Lower leg skin (tissue), 4 donors: Measurements from ENCODE around the gene DHX57. TPM values are rescaled to one million over a fixed set of nuclear protein-coding genes. Genes with fewer than 3 reads are reported as not detected.

Experiments used
- DNase-seq, 2 donors: peaks; one replicate each; pipeline ENCODE4 v3.0.0-alpha.2; 2019; ENCODE audit warnings: low spot score in 2 of 2
- H3K4me3 ChIP-seq: fragments of 200-600 bp; sonication (generic); 2 replicates; pipeline ENCODE4 v1.5.1; 2017; ENCODE audit warnings: mild to moderate bottlenecking, low read depth; ENCODE audit not compliant: poor library complexity, severe bottlenecking
- CTCF ChIP-seq, 3 donors: fragments of 450-650 bp; IDR thresholded peaks; one replicate each; pipeline ENCODE4 v1.5.1; 2016; ENCODE audit warnings: antibody characterized with exemption in 3 of 3, mild to moderate bottlenecking in 3 of 3, moderate library complexity in 2 of 3
- POLR2A ChIP-seq, 2 donors: fragments of 450-650 bp; IDR thresholded peaks; one replicate each; pipeline ENCODE4 v1.6.1; 2016 to 2017; ENCODE audit warnings: antibody characterized with exemption in 2 of 2, mild to moderate bottlenecking in 1 of 2, moderate library complexity in 1 of 2
- WGBS, 2 donors: methylation state at CpG; one replicate each; pipeline ENCODE4 v1.1.5; 2018; 5-methylcytosine and 5-hydroxymethylcytosine counted together
- intact Hi-C: fragments of 100-400 bp; cut with DNase I; formaldehyde crosslinking; loops from one replicate; pipeline ENCODE4 v1.15.0; 2023; ENCODE audit warnings: low total_unique reads
- total RNA-seq, 4 donors: library from RNA; depleted of rRNA; stranded (reverse); fragments of >200 nt; gene quantifications; one replicate each; pipeline ENCODE4 v1.1.0, GENCODE V29; 2016

Gene DHX57
- total RNA-seq, 4 donors from 2014 or later, result 6.8 to 19.9 (median 15.8) TPM

- H3K4me3 ChIP-seq, result no peak overlapping the region
- intact Hi-C loops, result no loop called here
- no peak for DNase-seq
- 94 to 98% methylated on average over 1 of the region's 1 CpG for WGBS, 2 donors
- TF ChIP-seq CTCF (IDR thresholded peaks at IDR 0.05) (no peak), POLR2A (IDR thresholded peaks at IDR 0.05) (no peak)
Measured at GRCh38 chr2:38909872-38910271, 34.1 kb upstream of the DHX57 start.

GRCh38 chr2:38907743-38908562 lies 32.2 kb upstream of the DHX57 start:
- 72 to 84% methylated on average over 2 of the region's 2 CpGs for WGBS, 2 donors
- DNase-seq, result no peak
- intact Hi-C loops, result no loop called here
- TF ChIP-seq POLR2A (IDR thresholded peaks at IDR 0.05), result no peak
- TF ChIP-seq CTCF (IDR thresholded peaks at IDR 0.05), result no peak
- no peak overlapping the region for H3K4me3 ChIP-seq

- H3K4me3 ChIP-seq, result no peak overlapping the region
- WGBS, 2 donors, result 48 to 69% methylated on average over 1 of the region's 1 CpG
- TF ChIP-seq CTCF (IDR thresholded peaks at IDR 0.05) (no peak), POLR2A (IDR thresholded peaks at IDR 0.05) (no peak)
- DNase-seq, result no peak
- intact Hi-C loops, result no loop called here
Measured at GRCh38 chr2:38907242-38907641, 31.5 kb upstream of the DHX57 start.

GRCh38 chr2:38905251-38905650 lies 29.5 kb upstream of the DHX57 start:
- WGBS, 2 donors, result 91 to 98% methylated on average over 2 of the region's 2 CpGs
- no peak overlapping the region for H3K4me3 ChIP-seq
- TF ChIP-seq POLR2A (IDR thresholded peaks at IDR 0.05), result no peak
- no peak for TF ChIP-seq CTCF (IDR thresholded peaks at IDR 0.05)
- intact Hi-C loops, result no loop called here
- no peak for DNase-seq

- no peak for TF ChIP-seq CTCF (IDR thresholded peaks at IDR 0.05)
- TF ChIP-seq POLR2A (IDR thresholded peaks at IDR 0.05), result no peak
- DNase-seq, result no peak
- H3K4me3 ChIP-seq, result no peak overlapping the region
- intact Hi-C loops, result no loop called here
- 75 to 90% methylated on average over 1 of the region's 1 CpG for WGBS, 2 donors
Measured at GRCh38 chr2:38900726-38901125, 25.0 kb upstream of the DHX57 start.

GRCh38 chr2:38898256-38898655 lies 22.5 kb upstream of the DHX57 start:
- WGBS, 2 donors, result 87 to 90% methylated on average over 5 of the region's 5 CpGs
- TF ChIP-seq CTCF (IDR thresholded peaks at IDR 0.05) (no peak), POLR2A (IDR thresholded peaks at IDR 0.05) (no peak)
- DNase-seq, result no peak
- no peak overlapping the region for H3K4me3 ChIP-seq
- intact Hi-C loops, result no loop called here
